HG03469 (cell line): ENCODE measurements around the gene RPL29.
"Not testable (repeated sequence)": the region's sequence is repeated elsewhere in the genome, so short reads cannot be mapped to it uniquely, and the experiment has no call there.

ENCODE experiments used
- ATAC-seq: cut with Tn5 transposase; IDR thresholded peaks from one replicate; pipeline ENCODE4 v1.9.1; 2021; ENCODE audit warnings: mild to moderate bottlenecking, moderate library complexity, moderate number of reproducible peaks; ENCODE audit not compliant: unreplicated experiment

The RPL29 gene

GRCh38 chr3:52007291-52007690 lies 11.6 kb upstream of the RPL29 start:
- no peak for ATAC-seq

- no peak for ATAC-seq
Measured at GRCh38 chr3:52006820-52007133, 11.1 kb upstream of the RPL29 start.

- no peak for ATAC-seq
Measured at GRCh38 chr3:52006017-52006819, 10.5 kb upstream of the RPL29 start.

GRCh38 chr3:52005571-52005986 lies 9.9 kb upstream of the RPL29 start:
- ATAC-seq: no peak

- ATAC-seq: no peak
Measured at GRCh38 chr3:52004906-52005395, 9.3 kb upstream of the RPL29 start.

GRCh38 chr3:52004163-52004787 lies 8.6 kb upstream of the RPL29 start:
- no peak for ATAC-seq

- no peak for ATAC-seq
Measured at GRCh38 chr3:52002748-52003147, 7.1 kb upstream of the RPL29 start.

GRCh38 chr3:52001443-52001974 lies 5.8 kb upstream of the RPL29 start:
- ATAC-seq: peak; percentile 69

GRCh38 chr3:51999846-52000245 lies 4.2 kb upstream of the RPL29 start:
- no peak for ATAC-seq

- ATAC-seq: no peak
Measured at GRCh38 chr3:51998774-51999173, 3.1 kb upstream of the RPL29 start.

- ATAC-seq: no peak
Measured at GRCh38 chr3:51997935-51998596, 2.4 kb upstream of the RPL29 start.

- ATAC-seq: no peak
Measured at GRCh38 chr3:51997172-51997571, 1.5 kb upstream of the RPL29 start.

- no peak for ATAC-seq
Measured at GRCh38 chr3:51994530-51994929, 1.2 kb downstream of the RPL29 start.

GRCh38 chr3:51993657-51994056 lies 2.0 kb downstream of the RPL29 start:
- ATAC-seq: not testable (repeated sequence)

GRCh38 chr3:51992017-51992682 lies 3.5 kb downstream of the RPL29 start:
- ATAC-seq: no peak

- ATAC-seq: not testable (repeated sequence)
Measured at GRCh38 chr3:51990501-51990971, 5.2 kb downstream of the RPL29 start.

- no peak for ATAC-seq
Measured at GRCh38 chr3:51988286-51989146, 7.2 kb downstream of the RPL29 start.

- no peak for ATAC-seq
Measured at GRCh38 chr3:51987568-51987967, 8.1 kb downstream of the RPL29 start.

- no peak for ATAC-seq
Measured at GRCh38 chr3:51986010-51986947, 9.4 kb downstream of the RPL29 start.
